BJ (cell line): ENCODE data around the gene PMP22. TPM values are rescaled to one million over a fixed set of nuclear protein-coding genes. Genes with fewer than 3 reads are reported as not detected.
"Not testable (repeated sequence)": the region's sequence is repeated elsewhere in the genome, so short reads cannot be mapped to it uniquely, and the experiment has no call there.

Experiments
- CTCF ChIA-PET: fragments of 350-600 bp; formaldehyde crosslinking; extraction: SDS; loops from one replicate; lab custom pipeline; 2021; ENCODE audit warnings: antibody characterized with exemption, inconsistent platforms; lab: Yijun Ruan, JAX
- POLR2A ChIA-PET: fragments of 300-600 bp; sonication (Branson Sonifier 250); formaldehyde crosslinking; extraction: SDS; loops from one replicate; lab custom pipeline; 2021; ENCODE audit warnings: antibody characterized with exemption; lab: Charles Lee
- DNase-seq: peaks from one replicate; pipeline ENCODE4 v3.0.0-alpha.2; 2011; ENCODE audit warnings: low read depth
- H3K27me3 ChIP-seq: 2 replicates; pipeline ENCODE4 v1.6.0; 2011; ENCODE audit warnings: low read length; ENCODE audit not compliant: control insufficient read depth, insufficient read depth
- H3K36me3 ChIP-seq: 2 replicates; pipeline ENCODE4 v1.5.1; 2011; ENCODE audit warnings: low read length; ENCODE audit not compliant: control insufficient read depth, insufficient read depth
- H3K4me3 ChIP-seq: 2 replicates; pipeline ENCODE4 v1.5.1; 2011; ENCODE audit warnings: low read depth, mild to moderate bottlenecking, control low read depth, low read length
- CTCF ChIP-seq: IDR thresholded peaks from 2 replicates; pipeline ENCODE4 v1.5.1; 2011; ENCODE audit warnings: low read depth, mild to moderate bottlenecking, control low read depth, inconsistent platforms, low read length, moderate library complexity; ENCODE audit not compliant: insufficient read depth
- polyA plus RNA-seq: library from polyadenylated mRNA; depleted of rRNA; stranded (reverse); fragments of >200 nt; gene quantifications from 2 replicates; pipeline ENCODE4 v1.2.3, GENCODE V29; 2011

Gene PMP22
- polyA plus RNA-seq, 1 experiment = 208 TPM

- Histone ChIP-seq H3K27me3 (no peaks in the 10 kb centered on the region), H3K36me3 (peaks cover 30% of the 10 kb centered on the region), H3K4me3 (no peak overlapping the region)
- ChIA-PET CTCF (interaction anchor here (0.8 to 3.0 kb wide), 8 partner anchors 10 to 283 kb away, joined by 3 to 9 read pairs (median 4); no protein-coding TSS in a partner anchor), POLR2A (no interaction called here)
- no peak for DNase-seq
- TF ChIP-seq CTCF = no peak
Measured at GRCh38 chr17:15233971-15234370, 31.2 kb downstream of the PMP22 start.

DNA sequence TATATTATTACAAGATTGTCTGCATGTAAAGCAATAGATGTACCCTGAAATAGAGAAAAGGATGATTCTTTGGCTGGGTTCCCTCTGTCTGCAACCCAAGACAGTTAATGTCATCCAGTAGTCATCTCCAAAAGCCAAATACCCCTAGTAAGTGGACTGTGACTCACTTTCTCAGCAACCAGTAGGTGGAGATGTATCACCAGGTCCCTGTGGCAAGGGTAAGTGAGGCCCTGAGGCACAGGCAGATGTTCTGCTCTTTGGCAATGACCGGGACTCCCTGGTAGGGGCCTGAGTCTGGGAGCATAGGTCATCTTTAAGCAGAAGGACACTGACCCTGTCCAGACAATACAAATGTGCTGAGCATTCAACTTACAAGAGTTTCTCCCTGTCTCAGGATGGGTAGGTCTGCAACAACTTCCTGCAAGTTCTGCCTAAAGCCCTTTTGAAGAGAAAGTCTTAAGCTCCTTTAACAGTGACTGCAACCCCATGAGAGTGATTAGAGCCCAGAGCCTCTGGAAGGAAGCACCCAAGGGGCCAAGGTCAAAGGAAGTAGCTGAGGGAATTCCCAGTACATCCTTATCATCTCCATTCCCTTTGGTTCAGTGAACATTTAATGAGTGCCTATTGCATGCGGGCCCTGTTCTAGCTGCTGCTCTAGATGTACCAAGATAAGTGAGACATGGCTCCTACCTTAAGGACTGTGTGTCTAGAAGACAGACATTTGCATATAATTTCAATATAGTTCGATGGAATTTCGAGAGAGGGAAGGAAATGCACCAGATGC is 31.9 kb downstream of the PMP22 start:
- POLR2A ChIA-PET = no interaction called here
- Histone ChIP-seq H3K36me3 (peaks cover 25% of the 10 kb centered on the region), H3K4me3 (no peak overlapping the region), H3K27me3 (no peaks in the 10 kb centered on the region)
- TF ChIP-seq CTCF = peak; percentile 56
- DNase-seq = no peak
- CTCF ChIA-PET = interaction anchor here (0.8 to 3.0 kb wide), 8 partner anchors 9 to 284 kb away, joined by 3 to 11 read pairs (median 4); no protein-coding TSS in a partner anchor

DNA sequence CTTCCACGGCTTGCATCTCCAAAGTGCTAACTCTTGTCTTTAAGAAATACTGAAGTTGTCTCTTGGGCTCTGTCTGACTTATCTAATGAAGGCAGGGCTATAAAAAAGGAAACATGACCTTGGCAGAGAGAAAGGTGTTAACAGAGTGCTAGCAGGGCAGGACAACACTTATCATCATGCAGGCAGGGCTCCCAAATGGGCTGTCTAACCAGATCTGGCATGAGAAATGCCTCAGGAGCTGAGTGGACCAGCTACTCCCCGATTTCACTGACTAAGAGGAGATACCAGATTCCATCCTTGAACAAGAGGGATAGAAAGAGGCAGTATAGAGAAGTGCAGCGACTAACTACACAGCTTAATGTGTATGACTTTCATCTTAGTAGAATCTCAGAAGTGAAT is 32.6 kb downstream of the PMP22 start:
- ChIA-PET CTCF (interaction anchor here (0.6 to 3.0 kb wide), 5 partner anchors 9 to 271 kb away, joined by 3 to 11 read pairs (median 7); no protein-coding TSS in a partner anchor), POLR2A (no interaction called here)
- DNase-seq = no peak
- TF ChIP-seq CTCF = no peak
- peaks cover 22% of the 10 kb centered on the region for H3K36me3 ChIP-seq
- no peak overlapping the region for H3K4me3 ChIP-seq
- no peaks in the 10 kb centered on the region for H3K27me3 ChIP-seq

DNA sequence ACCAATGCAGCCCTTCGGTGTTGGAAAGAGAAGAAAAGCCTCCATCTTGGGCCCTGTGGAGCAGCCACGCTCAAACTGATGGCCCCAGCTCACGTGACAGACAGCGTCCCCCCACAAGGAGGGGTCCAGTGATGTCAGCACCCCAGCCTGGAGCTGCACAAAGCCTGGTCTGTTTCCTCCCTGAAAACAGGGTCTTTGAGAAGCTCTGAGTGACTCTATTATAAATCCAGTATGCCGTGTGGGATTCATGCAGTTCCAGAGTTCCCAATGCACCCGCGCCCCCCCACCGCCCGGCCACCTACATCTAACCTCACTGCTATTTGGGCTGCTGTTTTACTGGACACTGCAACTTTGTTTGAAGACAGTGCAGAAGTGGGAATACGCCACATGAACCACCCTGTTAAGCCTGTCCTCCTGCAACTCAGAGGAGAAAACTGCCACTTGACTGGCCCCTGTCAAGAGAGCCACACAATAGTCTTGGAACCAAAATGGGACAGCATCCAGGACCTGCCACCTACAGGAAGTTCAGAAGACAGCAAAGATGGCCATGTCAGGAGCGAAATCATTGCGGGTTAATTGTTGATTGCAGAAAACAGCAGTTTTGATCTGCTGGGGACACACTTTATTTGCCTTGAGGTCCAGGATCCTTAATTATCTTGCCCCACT is 33.1 kb downstream of the PMP22 start:
- no peaks in the 10 kb centered on the region for H3K27me3 ChIP-seq
- no peak overlapping the region for H3K4me3 ChIP-seq
- no peak for DNase-seq
- ChIA-PET CTCF (interaction anchor here (0.6 to 3.0 kb wide), 6 partner anchors 9 to 271 kb away, joined by 3 to 11 read pairs (median 6); no protein-coding TSS in a partner anchor), POLR2A (no interaction called here)
- peaks cover 22% of the 10 kb centered on the region for H3K36me3 ChIP-seq
- no peak for TF ChIP-seq CTCF

DNA sequence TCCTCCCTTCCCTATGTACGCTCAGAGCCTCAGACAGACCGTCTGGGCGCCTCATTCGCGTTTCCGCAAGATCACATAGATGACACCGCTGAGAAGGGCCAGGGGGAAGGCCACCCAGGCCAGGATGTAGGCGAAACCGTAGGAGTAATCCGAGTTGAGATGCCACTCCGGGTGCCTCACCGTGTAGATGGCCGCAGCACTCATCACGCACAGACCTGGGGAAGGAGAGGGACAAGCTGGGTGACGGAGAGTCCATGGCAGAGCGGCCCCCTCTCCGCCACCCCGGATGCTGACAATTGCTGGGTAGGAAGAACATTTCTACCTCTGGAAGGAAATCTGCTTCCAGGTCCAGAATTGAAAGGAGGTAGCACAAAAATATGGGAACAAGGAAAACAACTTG is 34.3 kb downstream of the PMP22 start:
- Histone ChIP-seq H3K4me3 (no peak overlapping the region), H3K27me3 (no peaks in the 10 kb centered on the region), H3K36me3 (peaks cover 22% of the 10 kb centered on the region)
- no peak for DNase-seq
- ChIA-PET POLR2A (no interaction called here), CTCF (interaction anchor here (0.9 to 3.0 kb wide), 5 partner anchors 13 to 272 kb away, joined by 4 to 11 read pairs (median 5); no protein-coding TSS in a partner anchor)
- TF ChIP-seq CTCF = no peak

- POLR2A ChIA-PET, CTCF ChIA-PET, DNase-seq, H3K27me3 ChIP-seq, H3K36me3 ChIP-seq, H3K4me3 ChIP-seq: not testable (repeated sequence)
Measured at GRCh38 chr17:15221827-15222226, 43.3 kb downstream of the PMP22 start.
